ENCODE measurements around the gene FDX2. TPM values are rescaled to one million over a fixed set of nuclear protein-coding genes. Genes with fewer than 3 reads are reported as not detected.

The FDX2 gene
- total and polyA plus RNA-seq, 12 donors: 11.7 to 35.5 (median 17.4) TPM

DNA sequence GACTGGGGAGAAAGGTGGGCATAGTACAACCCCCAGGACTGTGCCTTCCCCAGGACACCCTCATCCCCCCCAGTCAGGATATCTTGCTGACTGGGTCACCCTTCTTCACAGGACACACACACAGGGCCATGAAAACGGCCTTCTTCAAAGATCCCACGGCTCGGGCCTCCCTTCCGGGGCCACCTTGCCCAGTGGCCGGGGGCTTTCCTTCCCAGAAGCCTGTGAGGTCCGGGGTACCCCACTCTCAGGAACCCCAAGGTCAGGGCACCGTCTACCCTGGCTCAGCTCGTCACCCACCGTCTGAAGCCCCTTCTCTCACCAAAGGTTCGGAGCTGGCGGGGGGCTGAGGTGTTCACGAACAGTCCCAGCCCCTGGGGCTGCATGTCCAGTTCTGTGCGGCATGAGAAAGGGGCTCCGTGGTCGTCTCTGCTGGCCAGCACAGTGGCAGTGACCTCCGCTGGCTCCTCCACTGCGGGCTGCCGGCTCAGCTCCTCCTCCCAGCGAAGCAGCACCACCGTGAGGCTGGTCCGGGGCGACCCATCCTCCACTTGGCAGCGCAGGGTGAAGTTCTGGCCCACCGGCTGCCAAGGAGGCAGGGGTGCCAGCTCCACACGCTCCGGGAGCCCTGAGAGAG lies 19.7 kb upstream of the FDX2 start:
- 47 to 59% methylated on average over 26 of the region's 26 CpGs for WGBS, 2 donors
- H3K27ac ChIP-seq: peak overlapping the region in 9 of 10 donors; percentile 47 to 96 (median 73)

DNA sequence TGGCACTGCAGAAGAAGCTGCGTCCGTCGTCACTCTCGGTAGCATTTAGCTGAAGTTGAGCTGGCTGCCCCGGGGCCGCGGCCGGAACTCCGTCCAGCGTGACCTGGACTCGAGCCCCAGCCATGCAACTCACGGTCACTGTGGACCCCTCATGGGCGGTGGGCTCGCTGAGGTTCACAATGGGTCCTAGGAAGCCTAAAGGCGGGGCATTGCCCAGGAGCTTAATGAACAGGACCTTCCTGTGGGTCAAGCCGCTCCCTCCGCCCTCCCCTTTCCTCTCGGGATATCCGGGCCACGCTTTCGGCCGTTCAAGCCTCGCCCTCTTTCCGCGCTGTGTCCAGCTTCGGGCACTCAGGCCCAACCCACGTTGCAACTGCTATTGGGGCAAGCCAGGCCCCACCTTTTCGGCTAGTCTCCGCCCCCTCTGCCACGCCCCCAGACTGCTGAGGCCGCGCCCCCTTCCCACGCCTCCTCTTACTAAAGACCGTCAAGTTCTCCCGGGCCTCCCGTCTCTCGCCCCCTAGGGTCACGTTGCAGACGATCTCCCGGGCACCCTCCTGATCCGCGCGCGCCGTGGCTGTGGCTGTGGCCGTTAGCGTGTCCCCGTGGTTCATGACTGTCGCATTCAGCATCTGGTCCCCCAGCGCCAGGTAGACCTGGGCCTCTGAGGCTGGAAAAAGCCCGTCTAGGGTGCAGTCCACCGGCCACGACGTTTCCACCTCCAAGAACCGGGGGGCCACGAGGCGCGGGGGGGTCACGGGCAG lies 19.0 kb upstream of the FDX2 start:
- Histone ChIP-seq H3K27ac (peak overlapping the region in 9 of 10 donors; percentile 64 to 96 (median 84)), H3K4me3 (peak overlapping the region; percentile 16 to 94 (median 76)), H3K9me3 (no peaks in the 10 kb centered on the region), H3K27me3 (no peaks in the 10 kb centered on the region), H3K36me3 (peaks cover 0 to 29% (median 8%) of the 10 kb centered on the region in 9 donors), H3K4me1 (peaks cover 4 to 58% (median 31%) of the 10 kb centered on the region in 9 donors)
- DNase-seq (peak; percentile 96), ATAC-seq (peak; percentile 86 to 93 (median 90))
- TF ChIP-seq, protein P1, sequence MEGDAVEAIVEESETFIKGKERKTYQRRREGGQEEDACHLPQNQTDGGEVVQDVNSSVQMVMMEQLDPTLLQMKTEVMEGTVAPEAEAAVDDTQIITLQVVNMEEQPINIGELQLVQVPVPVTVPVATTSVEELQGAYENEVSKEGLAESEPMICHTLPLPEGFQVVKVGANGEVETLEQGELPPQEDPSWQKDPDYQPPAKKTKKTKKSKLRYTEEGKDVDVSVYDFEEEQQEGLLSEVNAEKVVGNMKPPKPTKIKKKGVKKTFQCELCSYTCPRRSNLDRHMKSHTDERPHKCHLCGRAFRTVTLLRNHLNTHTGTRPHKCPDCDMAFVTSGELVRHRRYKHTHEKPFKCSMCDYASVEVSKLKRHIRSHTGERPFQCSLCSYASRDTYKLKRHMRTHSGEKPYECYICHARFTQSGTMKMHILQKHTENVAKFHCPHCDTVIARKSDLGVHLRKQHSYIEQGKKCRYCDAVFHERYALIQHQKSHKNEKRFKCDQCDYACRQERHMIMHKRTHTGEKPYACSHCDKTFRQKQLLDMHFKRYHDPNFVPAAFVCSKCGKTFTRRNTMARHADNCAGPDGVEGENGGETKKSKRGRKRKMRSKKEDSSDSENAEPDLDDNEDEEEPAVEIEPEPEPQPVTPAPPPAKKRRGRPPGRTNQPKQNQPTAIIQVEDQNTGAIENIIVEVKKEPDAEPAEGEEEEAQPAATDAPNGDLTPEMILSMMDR (IDR thresholded peaks at IDR 0.05): peak in 4 of 9 donors; percentile 9 to 32 (median 30)
- 8% methylated on average over 59 of the region's 59 CpGs for WGBS, 2 donors
- intact Hi-C loops (cut with DNase I): loop anchor here in 7 of 10 donors (2.0 to 10.0 kb wide), 9 partner anchors 18 to 67 kb away; partner anchors contain the start of genes ICAM1 (in 5 of the 7), TYK2 (in 3 of the 7), ICAM4 (in 1 of the 7) and ICAM5 (in 1 of the 7)

More for the DNA sequence above, 19.7 kb upstream of the FDX2 start:
- peaks cover 0 to 22% (median 1%) of the 10 kb centered on the region in 9 donors for H3K36me3 ChIP-seq
- H3K4me1 ChIP-seq: peaks cover 4 to 62% (median 35%) of the 10 kb centered on the region in 9 donors
- DNase-seq (peak in 1 of 2 donors; percentile 58), ATAC-seq (peak in 1 of 8 donors; percentile 23)
- intact Hi-C loops (cut with DNase I): loop anchor here in 5 of 10 donors (2.0 to 10.0 kb wide), 4 partner anchors 17 to 61 kb away; partner anchors contain the start of genes ICAM1 (in 2 of the 5) and TYK2 (in 1 of the 5)
- no peaks in the 10 kb centered on the region for H3K9me3 ChIP-seq
- TF ChIP-seq, protein P1 (IDR thresholded peaks at IDR 0.05): no peak
- peak overlapping the region in 7 of 10 donors; percentile 73 to 94 (median 78) for H3K4me3 ChIP-seq
- no peaks in the 10 kb centered on the region for H3K27me3 ChIP-seq

DNA sequence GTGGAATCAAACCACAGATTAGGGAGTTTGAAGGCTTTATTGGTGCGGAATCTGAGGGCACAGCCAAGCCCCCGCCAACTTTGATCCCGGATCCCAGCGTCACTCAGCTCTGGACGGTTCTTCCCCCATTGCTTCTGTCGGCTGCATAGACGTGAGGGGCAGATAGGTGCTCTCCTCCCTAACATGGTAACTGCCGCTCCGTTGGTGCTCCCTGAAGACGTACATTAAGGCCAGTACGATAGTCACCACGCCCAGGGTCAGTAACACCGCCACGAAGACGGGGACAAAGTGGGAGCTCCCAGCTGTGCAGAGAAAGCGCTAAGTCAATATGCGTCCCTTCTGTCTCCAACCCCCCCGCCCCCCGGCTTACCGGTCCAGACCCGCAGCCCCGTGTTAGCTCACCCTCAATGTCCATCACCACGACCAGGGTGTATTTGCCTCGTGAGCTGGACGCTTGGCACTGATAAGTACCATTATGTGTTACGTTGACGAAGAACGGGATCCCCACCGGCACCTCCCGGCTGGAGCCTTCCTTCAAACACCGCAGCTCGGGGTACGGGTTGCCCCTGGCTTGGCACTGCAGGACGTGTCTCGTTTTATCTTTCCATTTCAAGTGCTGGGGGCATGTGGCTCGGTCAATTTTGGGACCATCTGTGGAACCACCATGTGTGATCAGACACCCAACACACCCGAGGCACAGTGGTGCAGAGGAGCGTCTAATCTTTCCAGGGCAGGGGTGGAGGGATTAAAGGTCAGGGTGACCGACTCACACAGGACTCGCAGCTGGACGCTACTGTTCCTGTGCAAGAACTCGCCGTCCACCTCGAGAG lies 18.2 kb upstream of the FDX2 start:
- peak in 2 of 8 donors; percentile 1 for ATAC-seq
- H3K27ac ChIP-seq: peak overlapping the region in 9 of 10 donors; percentile 74 to 96 (median 90)
- H3K27me3 ChIP-seq: no peaks in the 10 kb centered on the region
- DNase-seq: no peak
- WGBS, 2 donors: 3 to 4% methylated on average over 44 of the region's 44 CpGs
- H3K9me3 ChIP-seq: no peaks in the 10 kb centered on the region
- intact Hi-C loops (cut with DNase I): loop anchor here in 6 of 10 donors (1.0 to 10.0 kb wide), 9 partner anchors 19 to 67 kb away; partner anchors contain the start of genes ICAM1 (in 5 of the 6), TYK2 (in 3 of the 6), ICAM4 (in 1 of the 6) and ICAM5 (in 1 of the 6)
- H3K36me3 ChIP-seq: peaks cover 0 to 37% (median 16%) of the 10 kb centered on the region in 9 donors
- TF ChIP-seq, protein P1 (IDR thresholded peaks at IDR 0.05): no peak
- peaks cover 4 to 50% (median 31%) of the 10 kb centered on the region in 9 donors for H3K4me1 ChIP-seq
- H3K4me3 ChIP-seq: peak overlapping the region; percentile 16 to 94 (median 76)

All from heart right ventricle (tissue), 16 donors.